ENCODE data around the gene FYCO1.

DNA sequence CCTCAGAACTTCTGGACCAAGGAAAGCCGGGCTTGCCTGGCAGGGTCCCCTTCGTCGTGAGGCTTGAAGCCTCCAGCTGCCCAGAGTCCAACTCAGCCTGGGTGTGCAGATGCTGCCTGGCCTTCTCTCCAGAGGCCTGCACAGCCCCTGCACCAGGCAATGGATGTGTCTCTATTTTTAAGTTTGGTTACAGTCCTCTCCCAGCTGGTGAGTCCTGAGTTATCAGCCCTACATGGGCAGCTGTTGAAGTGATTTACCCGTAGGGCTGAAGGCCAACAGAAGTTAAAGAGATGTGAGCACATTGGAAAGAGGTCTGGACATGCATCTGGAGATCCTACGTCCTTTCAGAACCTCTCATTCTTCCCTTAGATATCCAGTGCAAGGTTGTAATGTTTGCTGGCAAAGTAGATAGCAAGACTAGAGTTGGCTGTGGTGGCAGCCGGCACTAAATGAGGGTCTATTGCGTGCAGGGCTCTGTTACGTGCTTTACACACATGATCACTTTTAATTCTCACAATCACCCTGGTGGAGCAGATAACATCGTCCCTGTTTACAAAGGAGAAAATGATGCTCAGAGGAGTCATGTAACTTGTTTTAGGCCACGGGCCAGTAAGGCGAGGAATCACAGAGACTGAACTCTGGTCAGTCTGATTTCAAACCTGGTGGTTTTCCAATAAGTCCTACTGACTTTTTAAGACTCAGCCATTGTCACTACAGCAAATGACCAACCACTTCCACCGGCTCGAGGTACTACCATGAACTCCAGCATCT, 9.9 kb downstream of the FYCO1 start:
- TF ChIP-seq, protein P1, sequence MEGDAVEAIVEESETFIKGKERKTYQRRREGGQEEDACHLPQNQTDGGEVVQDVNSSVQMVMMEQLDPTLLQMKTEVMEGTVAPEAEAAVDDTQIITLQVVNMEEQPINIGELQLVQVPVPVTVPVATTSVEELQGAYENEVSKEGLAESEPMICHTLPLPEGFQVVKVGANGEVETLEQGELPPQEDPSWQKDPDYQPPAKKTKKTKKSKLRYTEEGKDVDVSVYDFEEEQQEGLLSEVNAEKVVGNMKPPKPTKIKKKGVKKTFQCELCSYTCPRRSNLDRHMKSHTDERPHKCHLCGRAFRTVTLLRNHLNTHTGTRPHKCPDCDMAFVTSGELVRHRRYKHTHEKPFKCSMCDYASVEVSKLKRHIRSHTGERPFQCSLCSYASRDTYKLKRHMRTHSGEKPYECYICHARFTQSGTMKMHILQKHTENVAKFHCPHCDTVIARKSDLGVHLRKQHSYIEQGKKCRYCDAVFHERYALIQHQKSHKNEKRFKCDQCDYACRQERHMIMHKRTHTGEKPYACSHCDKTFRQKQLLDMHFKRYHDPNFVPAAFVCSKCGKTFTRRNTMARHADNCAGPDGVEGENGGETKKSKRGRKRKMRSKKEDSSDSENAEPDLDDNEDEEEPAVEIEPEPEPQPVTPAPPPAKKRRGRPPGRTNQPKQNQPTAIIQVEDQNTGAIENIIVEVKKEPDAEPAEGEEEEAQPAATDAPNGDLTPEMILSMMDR (IDR thresholded peaks at IDR 0.05), result no peak
- no peak for TF ChIP-seq POLR2A (IDR thresholded peaks at IDR 0.05)

Data from Peyer's patch (tissue), 4 donors.